Renal cortical epithelial cell (primary cell): ENCODE data around the gene PFN3. TPM values are rescaled to one million over a fixed set of nuclear protein-coding genes. Genes with fewer than 3 reads are reported as not detected.
A peak's percentile ranks its signal among the peaks of the same experiment; 100 is the strongest.
"Not testable (repeated sequence)": the region's sequence is repeated elsewhere in the genome, so short reads cannot be mapped to it uniquely, and the experiment has no call there.

ENCODE experiments used
- DNase-seq: peaks from one replicate; pipeline ENCODE4 v3.0.0-alpha.2; 2011; ENCODE audit warnings: low read depth
- total RNA-seq: library from RNA; depleted of rRNA; stranded (reverse); fragments of >200 nt; gene quantifications from 2 replicates; pipeline ENCODE4 v1.2.3, GENCODE V29; 2014

PFN3 gene
- total RNA-seq, 1 donor from 2014 or later = not detected

DNA sequence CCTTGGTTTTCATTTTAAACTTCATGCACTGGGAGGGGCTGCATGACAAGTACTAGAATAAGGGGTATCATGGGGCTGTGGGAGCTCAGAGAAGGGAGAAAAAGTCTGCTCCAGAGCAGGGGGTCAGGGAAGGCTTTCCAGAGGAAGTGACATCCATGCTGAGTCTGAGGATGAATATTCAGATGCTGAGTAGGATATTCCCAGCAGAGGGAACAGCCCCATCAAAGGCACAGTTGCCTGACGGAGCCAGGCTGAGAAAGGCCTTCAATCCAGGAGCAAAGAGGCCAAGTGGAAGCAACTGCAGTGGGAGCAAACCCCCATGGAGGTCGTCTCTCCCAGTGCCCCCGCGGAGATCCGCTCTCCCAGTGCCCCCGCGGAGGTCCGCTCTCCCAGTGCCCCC, 4.4 kb downstream of the PFN3 start:
- DNase-seq = no peak

DNA sequence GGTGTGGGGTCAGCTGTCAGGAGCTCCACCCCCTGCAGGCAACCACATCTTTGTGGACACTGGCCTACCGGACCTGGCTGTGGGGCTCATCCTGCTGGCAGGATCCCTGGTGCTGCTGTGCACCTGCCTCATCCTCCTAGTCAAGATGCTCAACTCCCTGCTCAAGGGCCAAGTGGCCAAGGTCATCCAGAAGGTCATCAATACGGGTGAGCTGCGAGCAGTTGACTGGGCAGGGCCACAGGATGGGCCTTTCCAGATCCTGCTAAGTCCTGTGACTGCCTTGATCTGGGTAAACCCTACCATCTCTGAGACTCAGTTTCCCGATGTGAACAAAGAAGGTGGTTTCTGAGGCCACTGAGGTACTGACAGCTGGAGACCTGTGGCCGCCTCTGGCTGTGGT, 6.5 kb downstream of the PFN3 start:
- no peak for DNase-seq

DNA sequence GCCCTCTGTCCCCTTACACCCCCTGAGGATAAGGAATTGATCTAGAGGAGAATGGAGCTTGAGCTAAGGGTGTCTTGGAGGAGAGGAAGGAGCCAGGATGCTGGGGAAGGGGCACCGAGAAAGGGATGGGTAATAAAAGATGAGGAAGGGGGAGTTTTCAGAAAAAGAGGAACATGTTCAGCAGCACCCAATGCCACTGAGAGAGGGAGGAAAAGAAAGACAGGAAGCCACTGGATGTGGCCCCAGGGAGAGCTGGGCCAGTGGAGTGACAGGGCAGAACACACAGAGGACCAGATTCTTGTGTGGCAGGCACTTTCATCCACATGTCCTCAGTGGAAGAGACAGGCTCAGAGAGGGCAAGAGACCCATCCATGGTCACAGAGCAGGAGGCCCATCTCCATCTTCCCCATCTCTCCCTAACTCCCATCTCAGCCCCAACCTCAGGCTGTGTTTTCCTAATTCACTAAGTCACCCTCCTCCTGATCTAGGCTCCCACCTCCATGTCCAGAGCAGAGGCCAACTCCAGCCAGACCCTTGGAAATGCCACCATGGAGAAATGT, 7.2 kb downstream of the PFN3 start:
- no peak for DNase-seq

DNA sequence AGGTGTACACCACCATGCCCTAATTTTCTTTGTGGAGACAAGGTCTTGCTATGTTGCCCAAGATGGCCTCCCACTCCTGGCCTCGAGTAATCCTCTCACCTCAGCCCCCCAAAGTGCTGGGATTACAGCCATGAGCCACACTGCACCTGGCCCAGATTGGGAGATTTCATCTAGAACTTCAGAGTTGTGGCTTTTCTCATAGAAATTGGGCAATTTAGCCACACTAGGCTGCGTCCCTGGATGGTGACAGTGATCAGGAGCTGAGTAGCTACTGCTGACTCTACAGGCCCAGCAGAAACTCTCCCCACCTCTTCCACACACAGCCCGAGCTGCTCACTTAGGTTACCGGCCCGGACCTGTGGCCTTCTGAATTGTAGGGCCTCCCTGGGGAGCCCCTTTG, 7.7 kb downstream of the PFN3 start:
- no peak for DNase-seq

DNA sequence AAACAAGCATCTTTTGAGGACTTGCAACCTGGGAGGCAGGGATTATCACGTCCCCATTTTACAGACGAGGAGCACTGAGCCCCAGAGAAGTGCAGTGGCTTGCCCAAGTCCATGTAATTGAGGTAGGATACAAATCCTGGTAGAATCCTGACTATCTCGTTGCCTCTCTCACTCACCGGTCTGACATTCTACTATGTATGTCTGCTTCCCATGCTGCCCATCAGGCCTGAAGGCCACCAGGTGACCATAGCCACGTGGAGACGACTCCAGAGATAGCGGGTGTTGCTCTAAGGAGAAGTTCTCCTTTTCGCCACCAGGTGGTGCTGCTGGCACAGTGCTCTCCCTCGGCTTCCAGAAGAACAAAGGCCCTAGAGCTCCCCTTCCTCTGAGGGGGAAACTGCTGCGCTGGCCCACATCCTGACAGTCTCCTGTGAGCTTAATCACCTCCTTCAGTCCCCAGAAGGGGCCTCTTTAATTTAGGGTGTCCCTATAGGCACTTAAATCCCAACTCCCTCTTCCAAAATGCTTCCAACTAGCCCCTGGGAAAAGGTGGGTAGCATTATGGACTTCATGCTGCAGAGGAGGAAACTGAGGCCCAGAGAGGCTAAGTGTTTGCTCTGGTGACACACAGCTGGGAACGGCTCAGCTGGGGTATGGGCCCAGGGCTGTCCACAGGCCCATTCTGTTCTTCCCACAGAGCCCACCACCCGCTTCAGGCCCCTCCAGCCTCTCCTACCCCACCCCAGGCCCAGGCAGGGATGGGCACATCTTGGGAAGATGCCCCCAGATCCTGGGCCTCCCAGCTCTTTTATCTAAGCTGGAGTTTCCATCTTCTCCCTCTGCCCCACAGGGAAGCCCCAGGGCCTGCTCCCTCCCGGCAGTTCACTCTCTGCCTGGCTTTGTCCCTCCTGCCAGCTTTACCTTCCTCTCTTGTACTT, 9.8 kb downstream of the PFN3 start:
- peak; percentile 73 for DNase-seq

GRCh38 chr5:177389241-177390169, 11.0 kb downstream of the PFN3 start:
- DNase-seq = peak; percentile 97

DNA sequence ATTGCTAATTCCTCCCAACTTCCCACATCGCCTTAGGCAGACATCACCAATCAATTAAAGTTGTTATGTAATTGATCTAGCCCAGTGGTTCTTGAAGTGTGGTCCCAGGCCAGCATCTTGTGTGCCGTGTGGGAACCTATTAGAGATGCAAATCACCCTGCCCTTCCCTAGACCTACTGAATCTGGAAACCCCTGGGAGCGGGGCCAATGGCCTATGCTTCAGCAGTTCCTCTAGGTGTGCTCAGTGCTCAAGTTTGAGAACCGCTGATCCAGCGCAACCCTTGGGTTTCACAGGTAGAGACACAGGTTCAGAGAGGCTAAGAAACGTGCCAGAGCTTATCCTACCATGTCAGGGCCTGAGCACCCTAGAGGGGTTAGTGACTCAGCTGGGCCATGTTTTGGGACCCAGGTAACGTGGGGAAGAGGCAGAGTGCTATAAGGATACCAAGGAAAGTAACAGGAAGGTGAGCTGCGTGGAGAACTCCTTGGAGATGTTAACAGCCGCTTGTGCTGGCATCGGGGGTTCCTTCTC, 11.9 kb downstream of the PFN3 start:
- DNase-seq = peak; percentile 49

DNA sequence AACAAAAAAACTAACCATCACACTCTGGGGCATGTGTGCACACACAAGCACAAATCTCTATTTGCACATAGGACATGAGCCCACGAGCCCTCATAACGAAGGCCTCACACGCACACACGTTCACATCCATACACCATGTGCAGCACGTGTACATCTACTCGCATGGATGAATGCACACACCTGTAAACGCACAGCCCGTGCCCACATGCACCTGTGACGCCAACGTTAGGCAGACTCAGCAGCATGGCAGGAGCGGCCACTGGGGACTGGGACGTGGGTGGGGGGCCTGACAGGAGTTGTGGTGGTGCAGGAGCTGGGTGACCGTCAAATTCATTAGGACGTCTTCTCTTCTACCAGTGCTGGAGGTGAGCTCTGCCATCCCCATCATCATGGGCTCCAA, 13.1 kb downstream of the PFN3 start:
- DNase-seq = no peak

DNA sequence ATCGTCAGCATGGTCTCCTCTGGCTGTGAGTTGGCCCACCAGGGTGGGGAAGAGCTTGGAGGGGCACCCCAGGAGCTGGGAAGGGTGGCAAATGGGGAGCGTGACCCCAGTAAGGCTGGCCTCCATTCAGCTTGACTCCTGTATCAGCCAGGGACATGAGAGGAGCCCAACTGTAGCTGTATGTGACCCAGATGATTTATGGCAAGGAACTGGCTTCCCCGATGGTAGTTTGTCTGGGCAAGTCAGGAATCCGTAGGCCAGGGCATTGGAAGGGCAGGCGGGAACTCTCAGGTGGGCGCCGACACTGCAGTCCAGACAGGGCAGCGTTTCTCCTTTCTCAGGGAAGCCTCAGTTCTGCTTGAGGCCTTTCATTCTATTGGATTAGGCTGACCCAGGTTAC, 13.9 kb downstream of the PFN3 start:
- no peak for DNase-seq

- DNase-seq = no peak
Measured at GRCh38 chr5:177385720-177386119, 14.7 kb downstream of the PFN3 start.

GRCh38 chr5:177384134-177384533, 16.3 kb downstream of the PFN3 start, which contains the start of gene SLC34A1:
Gene SLC34A1 (plus strand): TSS chr5:177384434. CDS start chr5:177385742, 1,308 bp downstream.
- DNase-seq = no peak

GRCh38 chr5:177383181-177383580, 17.3 kb downstream of the PFN3 start:
- DNase-seq = no peak

DNA sequence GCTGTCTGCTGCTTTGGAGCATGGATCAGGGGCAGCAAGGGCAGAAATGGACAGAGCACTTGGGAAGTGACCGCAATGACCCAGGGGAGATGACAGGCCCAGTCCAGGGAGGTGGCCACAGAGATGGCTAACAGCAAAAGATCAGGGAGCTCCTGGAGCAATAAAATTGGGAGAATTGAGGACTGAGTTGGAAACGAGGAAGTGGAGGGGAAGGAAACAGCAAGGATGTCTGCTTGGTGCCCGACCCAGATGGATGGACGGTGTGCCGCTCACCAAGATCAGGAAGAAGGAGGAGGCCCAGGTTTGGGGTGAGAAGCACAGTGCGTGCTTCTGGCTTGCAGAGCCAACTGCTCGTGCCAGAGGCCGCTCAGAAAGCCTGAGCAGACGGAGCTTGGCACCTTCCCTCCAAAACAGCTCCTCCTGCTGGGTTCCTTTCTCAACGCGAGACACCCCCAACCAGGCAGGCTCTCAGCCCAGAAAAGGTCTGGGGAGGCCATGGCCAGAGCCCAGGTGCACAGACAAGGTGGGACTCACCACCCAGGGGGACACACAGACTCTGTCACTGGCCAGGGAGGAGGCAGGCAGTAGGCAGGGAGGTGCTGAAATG, 17.9 kb downstream of the PFN3 start:
- DNase-seq = no peak

DNA sequence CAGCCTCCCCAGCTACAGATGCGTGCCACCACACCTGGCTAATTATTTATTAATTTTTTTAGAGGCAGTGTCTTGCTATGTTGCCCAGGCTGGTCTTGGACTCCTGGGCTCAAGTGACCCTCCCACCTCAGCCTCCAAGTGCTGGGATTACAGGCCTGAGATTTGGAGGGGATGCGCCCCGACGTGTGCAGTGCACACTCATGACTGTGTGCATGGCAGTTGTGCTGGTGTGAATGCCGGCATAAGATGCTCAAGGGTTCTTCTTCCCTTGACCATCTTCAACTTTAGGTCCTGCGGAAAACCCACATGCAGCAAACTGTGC, 19.7 kb downstream of the PFN3 start:
- DNase-seq = no peak

DNA sequence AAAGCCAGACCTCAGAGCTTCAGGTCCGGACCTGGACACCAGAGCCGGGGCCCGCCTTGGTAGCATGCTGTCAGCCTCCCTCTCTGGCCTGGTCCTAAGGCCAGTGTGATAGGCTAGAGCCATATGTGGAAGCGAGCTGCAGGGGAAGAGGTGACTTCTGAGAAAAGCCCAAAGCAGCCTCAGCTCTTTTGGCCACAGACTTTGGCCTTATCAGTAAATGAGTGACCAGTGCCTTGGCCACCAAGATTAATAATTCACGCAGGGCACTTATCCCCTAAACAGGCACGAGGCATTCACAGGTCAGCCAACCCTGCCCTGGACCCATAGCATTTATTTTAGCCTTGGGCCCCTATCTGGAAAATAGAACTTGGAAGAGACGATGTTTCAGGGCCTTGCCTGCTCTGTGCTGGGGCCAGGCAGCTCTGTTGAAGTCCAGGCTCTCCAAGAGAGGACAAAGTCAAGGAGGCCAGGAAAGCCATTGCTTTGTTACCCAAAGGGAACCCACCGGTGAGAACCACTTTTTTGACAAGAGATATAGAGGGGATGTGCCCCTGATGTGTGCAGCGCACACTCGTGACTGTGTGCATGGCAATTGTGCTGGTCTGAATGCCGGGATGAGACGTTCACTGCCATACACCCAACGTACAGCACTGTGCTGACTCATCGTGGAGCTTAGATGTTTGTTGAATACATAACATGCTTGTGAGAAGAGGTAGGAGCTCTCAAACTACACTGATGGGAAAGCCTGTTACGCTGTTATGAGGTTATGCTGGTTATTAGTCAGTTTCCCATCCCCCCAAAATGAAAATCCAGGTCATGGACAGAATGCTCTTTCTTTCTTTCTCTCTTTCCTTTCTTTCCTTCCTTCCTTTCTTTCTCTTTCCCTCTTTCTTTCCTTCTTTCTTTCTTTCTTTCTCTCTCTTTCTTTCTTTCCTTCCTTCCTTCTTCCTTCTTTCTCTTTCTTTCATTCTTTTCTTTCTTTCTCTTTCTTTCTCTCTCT, 21.3 kb downstream of the PFN3 start:
- peak; percentile 96 for DNase-seq

- no peak for DNase-seq
Measured at GRCh38 chr5:177377851-177378776, 22.3 kb downstream of the PFN3 start.

- DNase-seq = peak; percentile 42
Measured at GRCh38 chr5:177376107-177376506, 24.4 kb downstream of the PFN3 start.

GRCh38 chr5:177375516-177375915, 24.9 kb downstream of the PFN3 start:
- not testable (repeated sequence) for DNase-seq

- DNase-seq = no peak
Measured at GRCh38 chr5:177374211-177374610, 26.2 kb downstream of the PFN3 start.
